Stimulated activated memory B cell treated with anti-CD40 and anti-IgM and Interleukin-4, amounts not matched to agents 10 μg/mL and 1 μg/mL and 100 μg/mL, for 72 hours (primary cell): ENCODE results near the gene OR3A1.
"Not testable (repeated sequence)": the region's sequence is repeated elsewhere in the genome, so short reads cannot be mapped to it uniquely, and the experiment has no call there.

Experiments
- ATAC-seq: fragments of 150-1000 bp; cut with Tn5 transposase; 2 replicates; pipeline ENCODE4 v1.10.0; 2021
- H3K27ac Mint-ChIP-seq: one replicate; pipeline ENCODE4 v1.8.0; 2022; ENCODE audit warnings: mild to moderate bottlenecking, mixed read lengths
- H3K27me3 Mint-ChIP-seq: one replicate; pipeline ENCODE4 v1.8.0; 2022; ENCODE audit warnings: mixed read lengths
- H3K36me3 Mint-ChIP-seq: one replicate; pipeline ENCODE4 v1.8.0; 2022; ENCODE audit warnings: mixed read lengths
- H3K4me1 Mint-ChIP-seq: one replicate; pipeline ENCODE4 v1.8.0; 2022; ENCODE audit warnings: mixed read lengths
- H3K4me3 Mint-ChIP-seq: one replicate; pipeline ENCODE4 v1.8.0; 2022; ENCODE audit warnings: mild to moderate bottlenecking, moderate library complexity, mixed read lengths
- H3K9me3 Mint-ChIP-seq: one replicate; pipeline ENCODE4 v1.8.0; 2022; ENCODE audit warnings: mixed read lengths

Gene OR3A1

GRCh38 chr17:3241044-3241443, 57.1 kb downstream of the OR3A1 start:
- H3K9me3 Mint-ChIP-seq, H3K4me3 Mint-ChIP-seq, H3K4me1 Mint-ChIP-seq, H3K36me3 Mint-ChIP-seq, H3K27me3 Mint-ChIP-seq, ATAC-seq: not testable (repeated sequence)
- peak overlapping the region; percentile 61 for H3K27ac Mint-ChIP-seq
